Heart left ventricle (tissue), 13 donors: Measurements from ENCODE around the gene CBFA2T3.

Experiments
- CTCF ChIP-seq, 12 donors: fragments of 200-600 bp; sonication (generic) in 4 of 12; IDR thresholded peaks; one replicate each; pipeline versions ENCODE4 v1.5.0 to v1.8.0; 2018 to 2022; ENCODE audit warnings: antibody characterized with exemption in 12 of 12, mild to moderate bottlenecking in 5 of 12
- POLR2A ChIP-seq, 2 donors: fragments of 450-650 bp; IDR thresholded peaks; one replicate each; pipeline ENCODE4 v1.6.1; 2017; ENCODE audit warnings: antibody characterized with exemption in 2 of 2, mild to moderate bottlenecking in 2 of 2, moderate library complexity in 2 of 2
- donor health status: ischemic (EF 13 %, LVEDD 7.1; RV severe dilation, severe dysfunction).
- donor health status: DM: no; HTN: yes; CAD: no.
- donor health status: DM: no; HTN: no; CAD: no.
- donor health status: ischemic (EF 25% LVEDD 6.9; RV normal size, moderate dysfunction).
- donor health status: ischemic (EF 25% LVEDD 5.7; RV mildly dilated, moderate dysfunction).
- donor health status: ischemic (EF 35%, LVEDD 5.7; RV mildly dilated, moderate dysfunction).
- donor health status: nonischemic (EF 11% LVEDD 7.7; RV severe dilation, severe dysfunction).
- donor health status: DM: yes; HTN: yes; CAD: no.
- donor health status: PGD.
- donor health status: ischemic (EF 29% LVEDD 5.4; RV normal size, mild dysfunction).
- donor health status: nonischemic (EF 23%, LVEDD 6.1; RV moderate dilation, normal function).

DNA sequence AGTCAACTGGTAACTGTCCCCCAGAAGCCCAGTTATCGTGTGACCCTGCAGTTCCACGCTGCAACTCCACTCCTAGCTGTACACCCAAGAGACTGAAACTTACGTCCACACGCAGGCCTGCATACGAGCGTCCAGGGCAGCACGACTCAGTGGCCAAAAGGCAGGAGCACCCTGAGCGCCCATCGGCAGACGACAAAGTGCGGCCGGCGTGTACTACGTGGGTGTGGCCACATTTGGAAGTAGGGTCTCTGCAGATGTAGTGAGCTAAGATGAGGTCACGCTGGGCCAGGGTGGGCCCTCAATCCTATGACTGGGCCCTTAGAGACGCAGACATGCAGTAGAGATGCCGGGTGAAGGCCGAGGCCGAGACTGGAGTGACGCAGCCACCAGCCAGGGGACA, 133.8 kb downstream of the CBFA2T3 start:
- TF ChIP-seq POLR2A (IDR thresholded peaks at IDR 0.05) (no peak), CTCF (IDR thresholded peaks at IDR 0.05) (no peak)
